Testis (tissue), 3 donors: ENCODE data around the gene IL1RAP. TPM values are rescaled to one million over a fixed set of nuclear protein-coding genes. Genes with fewer than 3 reads are reported as not detected.

Source experiments
- DNase-seq: peaks from one replicate; pipeline ENCODE4 v3.0.0-alpha.2; 2019
- H3K27ac ChIP-seq, 2 donors: fragments of 200-600 bp; sonication (generic); one replicate each; pipeline ENCODE4 v1.5.1; 2019
- H3K27me3 ChIP-seq: fragments of 200-600 bp; sonication (generic); one replicate; pipeline ENCODE4 v1.5.1; 2019
- H3K36me3 ChIP-seq: fragments of 200-600 bp; sonication (generic); one replicate; pipeline ENCODE4 v1.5.1; 2017; ENCODE audit warnings: low read depth; ENCODE audit errors: missing control alignments
- H3K4me1 ChIP-seq: fragments of 200-600 bp; sonication (generic); one replicate; pipeline ENCODE4 v1.5.1; 2019
- H3K4me3 ChIP-seq, 2 donors: fragments of 200-600 bp; sonication (generic); one replicate each; pipeline ENCODE4 v1.5.1; 2017 to 2019
- H3K9me3 ChIP-seq: fragments of 200-600 bp; sonication (generic); one replicate; pipeline ENCODE4 v1.5.1; 2017
- POLR2A ChIP-seq: fragments of 450-650 bp; IDR thresholded peaks from one replicate; pipeline ENCODE4 v1.6.1; 2017; ENCODE audit warnings: antibody characterized with exemption, mild to moderate bottlenecking, moderate library complexity
- WGBS, 2 donors: methylation state at CpG; one replicate each; pipeline ENCODE4 v1.1.5; 2018; 5-methylcytosine and 5-hydroxymethylcytosine counted together
- intact Hi-C: fragments of 100-400 bp; cut with DNase I; formaldehyde crosslinking; loops from one replicate; pipeline ENCODE4 v1.15.1; 2023; ENCODE audit warnings: low total_unique reads
- polyA plus RNA-seq: library from polyadenylated mRNA; stranded (reverse); fragments of 350-450 nt; fragmentation: Illumina TruSeq; extraction: RNeasy Lipid Tissue Mini Kit (QIAGEN cat#74804); gene quantifications from one replicate; pipeline ENCODE4 v1.2.3, GENCODE V29; 2014; ENCODE audit warnings: low read depth, low replicate concordance; ENCODE audit not compliant: insufficient read depth
- total RNA-seq, 2 donors: library from RNA; depleted of rRNA; stranded (reverse); fragments of >200 nt; gene quantifications; one replicate each; pipeline ENCODE4 v1.2.3, GENCODE V29; 2016
- TF ChIP-seq, protein P1 (sequence below), 3 experiments: fragments of 450-650 bp in 2 of 3; fragments of 200-600 bp in 1 of 3; sonication (generic) in 1 of 3; IDR thresholded peaks; one replicate each; pipeline ENCODE4 v1.5.1; 2016 to 2019; ENCODE audit warnings: antibody characterized with exemption in 3 of 3, mild to moderate bottlenecking in 2 of 3, moderate library complexity in 1 of 3

IL1RAP gene
- total and polyA plus RNA-seq, 3 donors from 2014 or later = 1.7 to 3.2 (median 2.1) TPM

DNA sequence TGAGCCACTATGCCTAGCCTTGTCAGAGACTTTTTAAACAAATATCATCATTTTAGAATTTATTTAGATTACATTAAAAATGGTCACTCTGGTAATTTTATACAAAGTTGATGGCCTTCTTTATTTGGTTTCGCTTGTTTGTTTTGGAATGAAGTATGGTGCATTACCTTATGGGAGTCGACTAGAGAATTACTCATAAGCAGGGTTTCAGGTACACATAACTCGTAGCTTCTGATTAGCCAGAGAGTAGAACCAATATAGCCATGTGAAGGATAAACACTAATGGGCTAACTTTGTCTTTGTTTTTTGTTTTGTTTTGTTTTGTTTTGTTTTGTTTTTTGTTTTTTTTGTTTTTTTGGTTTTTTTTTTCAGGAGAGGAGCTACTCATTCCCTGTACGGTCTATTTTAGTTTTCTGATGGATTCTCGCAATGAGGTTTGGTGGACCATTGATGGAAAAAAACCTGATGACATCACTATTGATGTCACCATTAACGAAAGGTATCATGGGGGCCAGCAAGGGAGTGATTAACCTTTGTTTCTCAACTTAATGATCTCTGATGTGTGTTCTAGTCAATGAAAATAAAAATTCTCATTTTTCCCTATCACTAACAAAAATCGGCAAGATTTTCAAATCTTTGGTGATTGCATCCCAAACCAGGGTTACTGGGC lies 113.2 kb downstream of the IL1RAP start:
- no peak overlapping the region for H3K27ac ChIP-seq
- no peaks in the 10 kb centered on the region for H3K9me3 ChIP-seq
- WGBS, 2 donors = 78 to 80% methylated on average over 7 of the region's 7 CpGs
- no peaks in the 10 kb centered on the region for H3K4me1 ChIP-seq
- H3K4me3 ChIP-seq = no peak overlapping the region
- DNase-seq = no peak
- no peaks in the 10 kb centered on the region for H3K36me3 ChIP-seq
- intact Hi-C loops = no loop called here
- no peaks in the 10 kb centered on the region for H3K27me3 ChIP-seq
- TF ChIP-seq, protein P1, sequence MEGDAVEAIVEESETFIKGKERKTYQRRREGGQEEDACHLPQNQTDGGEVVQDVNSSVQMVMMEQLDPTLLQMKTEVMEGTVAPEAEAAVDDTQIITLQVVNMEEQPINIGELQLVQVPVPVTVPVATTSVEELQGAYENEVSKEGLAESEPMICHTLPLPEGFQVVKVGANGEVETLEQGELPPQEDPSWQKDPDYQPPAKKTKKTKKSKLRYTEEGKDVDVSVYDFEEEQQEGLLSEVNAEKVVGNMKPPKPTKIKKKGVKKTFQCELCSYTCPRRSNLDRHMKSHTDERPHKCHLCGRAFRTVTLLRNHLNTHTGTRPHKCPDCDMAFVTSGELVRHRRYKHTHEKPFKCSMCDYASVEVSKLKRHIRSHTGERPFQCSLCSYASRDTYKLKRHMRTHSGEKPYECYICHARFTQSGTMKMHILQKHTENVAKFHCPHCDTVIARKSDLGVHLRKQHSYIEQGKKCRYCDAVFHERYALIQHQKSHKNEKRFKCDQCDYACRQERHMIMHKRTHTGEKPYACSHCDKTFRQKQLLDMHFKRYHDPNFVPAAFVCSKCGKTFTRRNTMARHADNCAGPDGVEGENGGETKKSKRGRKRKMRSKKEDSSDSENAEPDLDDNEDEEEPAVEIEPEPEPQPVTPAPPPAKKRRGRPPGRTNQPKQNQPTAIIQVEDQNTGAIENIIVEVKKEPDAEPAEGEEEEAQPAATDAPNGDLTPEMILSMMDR (IDR thresholded peaks at IDR 0.05) = no peak
- TF ChIP-seq POLR2A = no peak

DNA sequence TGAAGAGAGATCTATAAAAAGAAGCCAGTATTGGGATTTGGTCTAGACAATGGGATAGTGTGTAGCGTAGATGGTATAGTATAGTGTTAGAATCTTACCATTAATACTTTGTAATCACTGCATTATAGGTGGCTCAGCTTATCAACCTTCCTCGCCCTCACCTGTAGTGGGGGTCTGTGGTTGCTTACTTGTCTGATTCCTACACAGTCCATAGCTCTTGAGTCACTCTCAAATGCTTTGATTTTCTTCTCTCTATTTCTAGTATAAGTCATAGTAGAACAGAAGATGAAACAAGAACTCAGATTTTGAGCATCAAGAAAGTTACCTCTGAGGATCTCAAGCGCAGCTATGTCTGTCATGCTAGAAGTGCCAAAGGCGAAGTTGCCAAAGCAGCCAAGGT lies 115.2 kb downstream of the IL1RAP start:
- intact Hi-C loops = no loop called here
- no peaks in the 10 kb centered on the region for H3K36me3 ChIP-seq
- no peak for DNase-seq
- TF ChIP-seq, protein P1 (IDR thresholded peaks at IDR 0.05) = no peak
- no peak for TF ChIP-seq POLR2A
- no peak overlapping the region for H3K27ac ChIP-seq
- H3K4me3 ChIP-seq = no peak overlapping the region
- H3K4me1 ChIP-seq = no peaks in the 10 kb centered on the region
- no peaks in the 10 kb centered on the region for H3K9me3 ChIP-seq
- H3K27me3 ChIP-seq = no peaks in the 10 kb centered on the region
- 92 to 95% methylated on average over 4 of the region's 4 CpGs for WGBS, 2 donors

DNA sequence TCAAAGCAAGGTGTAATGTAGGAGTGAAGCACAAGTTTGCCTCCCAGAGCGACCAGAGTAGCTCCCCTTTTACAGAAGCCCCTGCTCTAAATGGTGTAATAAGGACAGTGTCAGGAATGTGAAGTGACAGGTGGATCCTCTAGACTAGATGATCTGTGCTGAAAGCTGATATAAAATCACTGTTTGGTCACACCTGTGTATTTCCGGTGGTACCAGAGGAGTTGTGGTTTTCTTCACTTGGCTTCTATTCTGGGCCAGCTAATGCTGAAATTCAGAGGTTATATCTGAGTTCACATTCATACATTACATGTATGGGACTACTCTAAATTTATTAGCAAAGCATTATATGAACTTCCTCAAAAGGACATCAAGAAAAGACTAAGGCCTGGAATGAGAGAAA lies 117.4 kb downstream of the IL1RAP start:
- H3K27me3 ChIP-seq = no peaks in the 10 kb centered on the region
- TF ChIP-seq POLR2A = no peak
- TF ChIP-seq, protein P1 (IDR thresholded peaks at IDR 0.05) = no peak
- no peaks in the 10 kb centered on the region for H3K36me3 ChIP-seq
- H3K4me1 ChIP-seq = no peaks in the 10 kb centered on the region
- no peak overlapping the region for H3K4me3 ChIP-seq
- intact Hi-C loops = no loop called here
- no peak overlapping the region for H3K27ac ChIP-seq
- 86 to 92% methylated on average over 2 of the region's 2 CpGs for WGBS, 2 donors
- no peak for DNase-seq
- H3K9me3 ChIP-seq = no peaks in the 10 kb centered on the region

DNA sequence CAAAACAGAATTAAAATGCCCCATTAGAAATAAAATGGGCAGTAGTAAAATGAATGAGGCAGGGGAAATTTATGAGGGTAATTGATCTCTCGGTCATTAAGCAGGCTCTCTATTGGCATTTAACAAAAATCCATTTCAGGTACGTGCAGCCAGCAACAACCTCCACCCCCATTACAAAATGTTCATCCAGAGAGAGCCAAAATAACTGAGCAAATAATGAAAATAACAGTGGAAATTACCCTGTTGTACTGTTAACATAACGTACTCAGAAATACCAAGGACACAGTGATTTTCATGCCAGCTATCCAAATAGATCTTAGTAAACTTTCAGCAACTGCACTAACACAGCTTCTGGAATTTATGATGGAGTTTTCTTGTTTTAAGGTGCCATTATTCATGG lies 127.7 kb downstream of the IL1RAP start:
- Histone ChIP-seq H3K9me3 (no peaks in the 10 kb centered on the region), H3K27me3 (no peaks in the 10 kb centered on the region), H3K36me3 (no peaks in the 10 kb centered on the region), H3K4me1 (no peaks in the 10 kb centered on the region), H3K27ac (no peak overlapping the region), H3K4me3 (no peak overlapping the region)
- DNase-seq = no peak
- intact Hi-C loops = no loop called here
- TF ChIP-seq, protein P1 (IDR thresholded peaks at IDR 0.05) = no peak
- no peak for TF ChIP-seq POLR2A
- 55 to 62% methylated on average over 3 of the region's 3 CpGs for WGBS, 2 donors

DNA sequence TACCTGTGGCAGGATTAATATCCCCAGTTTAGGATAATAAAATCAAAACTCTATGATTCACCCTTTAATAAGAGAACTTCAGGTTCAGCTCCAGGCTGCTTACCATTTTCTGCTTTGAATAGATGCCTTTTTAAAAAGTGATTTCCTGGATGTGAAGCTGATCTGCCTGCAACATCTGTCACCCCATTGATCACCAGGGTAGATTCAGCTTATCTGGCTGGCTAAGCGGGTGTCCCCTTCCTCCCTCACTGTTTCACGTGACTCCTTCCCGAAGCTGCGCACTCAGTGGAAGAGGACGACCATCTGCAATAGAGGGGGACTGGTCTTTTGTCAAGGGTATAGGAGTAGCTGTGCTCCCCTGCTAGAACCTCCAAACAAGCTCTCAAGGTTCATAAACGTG lies 128.1 kb downstream of the IL1RAP start:
- Histone ChIP-seq H3K36me3 (no peaks in the 10 kb centered on the region), H3K4me3 (no peak overlapping the region), H3K27ac (no peak overlapping the region), H3K27me3 (no peaks in the 10 kb centered on the region), H3K4me1 (no peaks in the 10 kb centered on the region), H3K9me3 (no peaks in the 10 kb centered on the region)
- no peak for TF ChIP-seq POLR2A
- TF ChIP-seq, protein P1 (IDR thresholded peaks at IDR 0.05) = no peak
- intact Hi-C loops = no loop called here
- 90 to 92% methylated on average over 6 of the region's 6 CpGs for WGBS, 2 donors
- DNase-seq = no peak
